Dermis blood vessel endothelial cell (primary cell): Measurements from ENCODE around the gene CTSS. TPM values are rescaled to one million over a fixed set of nuclear protein-coding genes. Genes with fewer than 3 reads are reported as not detected.

Source experiments
- DNase-seq: peaks from one replicate; pipeline ENCODE4 v3.0.0; 2010
- total RNA-seq: library from RNA; depleted of rRNA; stranded (reverse); fragments of >200 nt; gene quantifications from 2 replicates; pipeline ENCODE4 v1.2.3, GENCODE V29; 2014

The CTSS gene
- total RNA-seq, 1 donor from 2014 or later = 57.5 TPM

GRCh38 chr1:150696590-150696989 lies 69.0 kb downstream of the CTSS start:
- peak; percentile 33 for DNase-seq

GRCh38 chr1:150696162-150696561 lies 69.4 kb downstream of the CTSS start:
- DNase-seq = peak; percentile 14

DNA sequence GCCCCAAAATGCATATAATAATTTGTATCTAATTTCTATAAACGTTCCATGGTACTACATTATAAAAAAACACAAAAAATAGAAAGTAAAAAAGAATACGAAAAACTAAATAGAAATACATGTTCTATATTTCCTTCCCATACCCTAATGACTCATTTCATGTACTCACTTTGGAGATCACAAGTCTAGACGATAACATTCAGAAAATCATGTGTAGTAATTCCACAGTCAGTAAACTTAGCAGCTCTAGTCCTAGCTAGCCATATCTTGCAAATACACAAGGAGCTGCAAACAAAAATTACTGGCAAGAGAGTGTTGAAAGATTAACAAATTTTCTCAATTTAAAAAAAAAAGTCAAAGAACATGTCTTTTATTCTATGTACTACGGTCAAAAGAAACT lies 70.0 kb downstream of the CTSS start:
- peak; percentile 13 for DNase-seq

- DNase-seq = peak; percentile 82
These were observed 72.9 kb downstream of the CTSS start for GRCh38 chr1:150692720-150693119.

GRCh38 chr1:150688763-150689162 lies 76.8 kb downstream of the CTSS start:
- peak; percentile 62 for DNase-seq

GRCh38 chr1:150686275-150686674 lies 79.3 kb downstream of the CTSS start:
- DNase-seq = no peak

DNA sequence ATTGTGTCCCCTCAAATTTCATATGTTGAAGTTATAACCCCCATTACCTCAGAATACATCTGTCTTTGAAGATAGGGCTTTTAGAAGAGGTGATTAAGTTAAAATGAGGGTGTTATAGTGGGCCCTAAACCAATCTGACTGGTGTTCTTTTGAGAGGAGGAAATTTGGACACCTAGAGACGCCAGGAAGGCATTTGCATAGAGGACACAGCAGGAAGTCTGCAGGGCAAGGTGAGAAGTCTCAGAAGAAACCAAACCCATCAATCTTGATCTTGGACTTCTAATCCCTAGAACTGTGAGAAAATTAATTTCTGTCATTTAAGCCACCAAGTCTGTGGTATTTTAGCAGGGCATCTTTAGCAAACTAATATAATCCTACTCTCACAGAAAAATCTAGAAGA lies 81.7 kb downstream of the CTSS start:
- no peak for DNase-seq

Other genes with a start within 250 kb of the CTSS start
- 0.17 and 0.60 TPM in 2 replicates for gene ADAMTSL4, start 216.4 kb downstream of the CTSS start, total RNA-seq
- gene MCL1, start 186.2 kb downstream of the CTSS start, total RNA-seq = 223 and 316 TPM in 2 replicates
- gene ENSA, start 136.2 kb downstream of the CTSS start, total RNA-seq = 200 and 229 TPM in 2 replicates
- gene GOLPH3L, start 68.6 kb downstream of the CTSS start, total RNA-seq = 17.4 and 24.8 TPM in 2 replicates
- gene HORMAD1, start 44.9 kb downstream of the CTSS start, total RNA-seq = 0.17 TPM in 1 of 2 replicates, not detected in the other
- 0.68 and 0.84 TPM in 2 replicates for gene CTSK, start 42.5 kb upstream of the CTSS start, total RNA-seq
- gene ARNT, start 110.8 kb upstream of the CTSS start, total RNA-seq = 30.5 and 41.6 TPM in 2 replicates
- gene CTXND2, start 121.4 kb upstream of the CTSS start, total RNA-seq = not detected in 2 replicates
- gene SETDB1, start 160.6 kb upstream of the CTSS start, total RNA-seq = 38.1 and 45.3 TPM in 2 replicates
- gene CERS2, start 209.1 kb upstream of the CTSS start, total RNA-seq = 71.6 and 96.6 TPM in 2 replicates
- not detected in 2 replicates for gene ANXA9, start 216.5 kb upstream of the CTSS start, total RNA-seq
- gene MINDY1, start 241.1 kb upstream of the CTSS start, total RNA-seq = 10.0 and 15.0 TPM in 2 replicates
- 6.0 and 8.7 TPM in 2 replicates for gene PRUNE1, start 242.7 kb upstream of the CTSS start, total RNA-seq